Measurements from ENCODE around the gene TSC2. TPM values are rescaled to one million over a fixed set of nuclear protein-coding genes. Genes with fewer than 3 reads are reported as not detected.

TSC2 gene
- total RNA-seq, 2 donors from 2014 or later, result 42.4 to 43.2 TPM

DNA sequence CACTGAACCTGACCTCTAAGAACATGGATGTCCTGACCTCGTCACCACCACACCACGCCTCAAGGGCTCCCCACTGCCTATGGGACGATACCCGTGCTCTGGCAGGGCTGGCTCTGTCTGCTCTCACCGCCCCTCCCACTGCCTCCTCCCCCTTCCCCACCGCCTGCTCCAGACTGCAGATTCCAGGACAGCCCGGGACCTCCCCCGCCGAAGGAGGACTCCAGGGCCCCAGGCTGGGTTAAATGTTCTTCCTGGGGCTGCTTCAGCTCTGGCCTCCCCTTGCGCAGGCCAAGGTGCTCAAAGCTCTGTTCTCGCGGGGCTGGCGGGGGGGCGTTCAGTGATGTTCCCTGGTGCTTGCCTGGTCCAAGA lies 25.1 kb upstream of the TSC2 start:
- Histone ChIP-seq H3K4me3 (peak overlapping the region in 1 of 2 donors; percentile 38), H3K9me3 (no peaks in the 10 kb centered on the region), H3K4me1 (peaks cover 0 to 59% of the 10 kb centered on the region in 2 donors), H3K36me3 (no peaks in the 10 kb centered on the region), H3K27me3 (peaks cover 7 to 9% of the 10 kb centered on the region in 2 donors), H3K27ac (no peak overlapping the region)
- TF ChIP-seq, protein P1, sequence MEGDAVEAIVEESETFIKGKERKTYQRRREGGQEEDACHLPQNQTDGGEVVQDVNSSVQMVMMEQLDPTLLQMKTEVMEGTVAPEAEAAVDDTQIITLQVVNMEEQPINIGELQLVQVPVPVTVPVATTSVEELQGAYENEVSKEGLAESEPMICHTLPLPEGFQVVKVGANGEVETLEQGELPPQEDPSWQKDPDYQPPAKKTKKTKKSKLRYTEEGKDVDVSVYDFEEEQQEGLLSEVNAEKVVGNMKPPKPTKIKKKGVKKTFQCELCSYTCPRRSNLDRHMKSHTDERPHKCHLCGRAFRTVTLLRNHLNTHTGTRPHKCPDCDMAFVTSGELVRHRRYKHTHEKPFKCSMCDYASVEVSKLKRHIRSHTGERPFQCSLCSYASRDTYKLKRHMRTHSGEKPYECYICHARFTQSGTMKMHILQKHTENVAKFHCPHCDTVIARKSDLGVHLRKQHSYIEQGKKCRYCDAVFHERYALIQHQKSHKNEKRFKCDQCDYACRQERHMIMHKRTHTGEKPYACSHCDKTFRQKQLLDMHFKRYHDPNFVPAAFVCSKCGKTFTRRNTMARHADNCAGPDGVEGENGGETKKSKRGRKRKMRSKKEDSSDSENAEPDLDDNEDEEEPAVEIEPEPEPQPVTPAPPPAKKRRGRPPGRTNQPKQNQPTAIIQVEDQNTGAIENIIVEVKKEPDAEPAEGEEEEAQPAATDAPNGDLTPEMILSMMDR (IDR thresholded peaks at IDR 0.05), result no peak
- DNase-seq (ENCODE audit: low spot score), result no peak

DNA sequence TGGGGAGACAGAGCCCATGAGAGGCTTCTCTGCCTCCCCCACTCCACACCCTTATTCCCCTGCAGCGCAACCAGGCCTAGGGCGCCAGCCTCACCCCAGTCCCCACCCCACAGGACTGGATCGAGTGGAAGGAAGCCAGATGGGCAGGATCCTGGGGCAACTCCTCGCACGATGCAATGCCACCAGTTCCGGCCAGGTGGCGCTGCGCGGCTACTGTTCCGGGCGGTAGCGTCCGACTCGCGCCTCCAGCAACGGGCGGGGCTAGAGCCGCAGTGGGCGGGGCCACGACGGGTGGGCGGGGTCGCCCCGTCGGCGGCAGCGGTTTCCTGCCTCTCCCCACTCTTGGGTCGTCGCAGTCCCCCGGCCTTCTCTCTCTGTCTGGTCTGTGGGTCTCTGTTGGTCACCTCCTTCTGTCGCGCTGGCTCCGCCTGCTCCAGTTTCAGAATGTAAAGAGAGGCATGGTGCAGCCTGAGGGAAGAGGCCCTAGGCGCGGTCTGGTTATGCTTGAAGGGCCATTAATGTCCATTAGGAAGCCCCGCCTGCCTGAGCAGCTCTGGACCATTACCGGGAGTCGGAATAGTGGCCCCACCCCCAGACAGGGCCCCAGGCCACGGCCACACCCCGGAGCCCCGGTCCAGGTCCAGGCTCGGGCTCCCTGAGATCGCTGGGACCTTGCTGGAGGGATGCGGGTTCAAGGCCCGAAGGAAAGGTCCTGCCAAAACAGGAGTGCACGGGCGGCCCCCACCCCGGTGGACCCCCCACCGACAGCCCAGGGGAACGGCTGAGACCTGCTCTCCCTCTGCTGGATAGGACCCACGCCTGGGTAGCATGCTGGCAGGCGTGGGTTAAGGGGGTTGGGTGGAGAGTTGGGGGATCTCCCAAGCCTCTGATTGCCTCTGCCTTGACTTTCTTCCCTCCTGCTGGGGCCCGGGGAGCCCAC lies 24.4 kb upstream of the TSC2 start:
- TF ChIP-seq, protein P1 (IDR thresholded peaks at IDR 0.05), result peak; percentile 98 to 99
- H3K4me3 ChIP-seq, result peak overlapping the region; percentile 10 to 38
- peak overlapping the region; percentile 55 to 63 for H3K27ac ChIP-seq
- DNase-seq (ENCODE audit: low spot score), result peak; percentile 90
- peaks cover 7 to 9% of the 10 kb centered on the region in 2 donors for H3K27me3 ChIP-seq
- no peaks in the 10 kb centered on the region for H3K36me3 ChIP-seq
- no peaks in the 10 kb centered on the region for H3K9me3 ChIP-seq
- H3K4me1 ChIP-seq, result peaks cover 0 to 65% of the 10 kb centered on the region in 2 donors

DNA sequence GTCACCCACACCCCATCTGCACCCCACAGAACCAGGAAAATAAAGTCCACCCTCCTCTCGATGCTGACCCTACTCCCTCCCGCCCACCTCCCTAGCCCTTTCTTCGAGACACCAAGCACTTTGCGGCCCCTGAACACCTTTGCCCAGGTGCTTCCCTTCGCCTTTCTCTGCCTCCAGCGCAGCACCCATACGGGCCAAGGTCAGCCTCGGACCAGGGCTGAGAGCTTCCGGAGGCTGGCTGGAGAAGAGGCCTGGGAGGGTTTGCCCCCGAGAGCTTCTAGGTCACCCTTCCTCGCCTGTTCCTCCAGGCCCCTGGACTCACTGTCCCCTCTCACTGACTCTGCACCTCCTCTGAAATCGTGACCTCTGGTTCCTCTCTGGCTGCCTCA lies 23.8 kb upstream of the TSC2 start:
- no peak for DNase-seq (ENCODE audit: low spot score)
- H3K36me3 ChIP-seq, result no peaks in the 10 kb centered on the region
- peak overlapping the region; percentile 55 to 63 for H3K27ac ChIP-seq
- TF ChIP-seq, protein P1 (IDR thresholded peaks at IDR 0.05), result no peak
- no peaks in the 10 kb centered on the region for H3K9me3 ChIP-seq
- H3K27me3 ChIP-seq, result peaks cover 7 to 9% of the 10 kb centered on the region in 2 donors
- H3K4me3 ChIP-seq, result peak overlapping the region in 1 of 2 donors; percentile 38
- H3K4me1 ChIP-seq, result peaks cover 0 to 72% of the 10 kb centered on the region in 2 donors

DNA sequence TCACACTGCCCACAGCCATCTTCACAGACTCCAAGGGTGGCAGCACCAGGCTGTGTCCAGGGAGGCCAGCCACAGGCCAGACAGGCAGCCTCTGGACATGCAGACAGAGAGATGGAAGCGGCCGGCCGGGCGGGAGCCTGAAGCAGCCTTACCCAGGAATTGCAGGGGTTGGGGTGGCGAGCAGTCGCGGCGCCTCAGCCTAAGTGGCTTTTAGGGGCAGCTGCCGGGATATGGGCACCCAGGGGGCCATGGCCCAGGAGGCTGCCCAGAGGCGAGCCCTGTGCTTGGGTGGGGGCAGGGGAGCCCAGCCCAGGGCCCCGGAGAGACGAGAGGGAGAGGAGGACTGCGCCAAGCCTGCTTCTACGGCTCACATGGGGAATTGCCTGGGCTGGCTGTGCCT lies 22.5 kb upstream of the TSC2 start:
- no peak for DNase-seq (ENCODE audit: low spot score)
- TF ChIP-seq, protein P1 (IDR thresholded peaks at IDR 0.05), result no peak
- Histone ChIP-seq H3K27ac (no peak overlapping the region), H3K4me1 (peaks cover 0 to 71% of the 10 kb centered on the region in 2 donors), H3K4me3 (no peak overlapping the region), H3K36me3 (peaks cover 6% of the 10 kb centered on the region), H3K9me3 (no peaks in the 10 kb centered on the region), H3K27me3 (peaks cover 3 to 4% of the 10 kb centered on the region in 2 donors)

DNA sequence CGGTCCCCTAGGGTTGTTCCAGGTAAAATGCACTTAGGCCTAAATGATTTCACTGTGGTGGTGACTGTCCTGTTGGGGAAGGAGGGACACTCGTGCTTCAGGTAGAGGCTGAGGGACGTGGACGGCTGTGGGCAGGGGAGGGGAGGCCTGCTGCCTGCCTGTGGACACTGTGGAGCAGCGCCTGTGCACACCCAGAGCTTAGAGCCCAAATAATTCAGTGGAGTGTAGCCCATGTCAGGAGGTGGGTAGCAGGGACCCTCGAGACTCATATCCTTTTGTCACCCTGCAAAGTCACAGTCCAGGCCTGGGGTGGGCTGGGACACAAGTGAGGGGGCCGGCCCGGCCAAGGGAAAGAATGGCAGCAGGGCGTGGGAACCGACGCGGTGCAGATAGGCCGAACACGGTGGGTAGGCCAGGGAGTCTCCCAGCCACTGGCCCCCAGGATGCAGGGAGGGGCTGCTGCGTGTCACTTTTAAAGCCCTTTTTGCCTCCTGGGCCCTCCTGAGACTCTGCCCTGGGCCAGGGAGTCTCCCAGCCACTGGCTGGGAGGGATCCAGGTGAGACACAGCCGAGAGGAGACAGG lies 21.8 kb upstream of the TSC2 start:
- DNase-seq (ENCODE audit: low spot score), result no peak
- Histone ChIP-seq H3K4me1 (peaks cover 0 to 64% of the 10 kb centered on the region in 2 donors), H3K4me3 (peak overlapping the region; percentile 24 to 74)

More for the DNA sequence above, 21.8 kb upstream of the TSC2 start:
- no peaks in the 10 kb centered on the region for H3K9me3 ChIP-seq
- H3K27me3 ChIP-seq, result no peaks in the 10 kb centered on the region
- TF ChIP-seq, protein P1 (IDR thresholded peaks at IDR 0.05), result no peak
- H3K27ac ChIP-seq, result peak overlapping the region; percentile 47 to 66
- H3K36me3 ChIP-seq, result peaks cover 11% of the 10 kb centered on the region

All from right atrium auricular region (tissue), 2 donors.